NCI-H1417 (cell line): ENCODE data around the gene WWTR1.

Experiments
- DNase-seq, 3 experiments: peaks; one replicate each; lab custom pipeline; 2025; lab: John Stamatoyannopoulos, UW

The WWTR1 gene

GRCh38 chr3:149567381-149567780 lies 90.4 kb downstream of the WWTR1 start:
- DNase-seq, result no peak

DNA sequence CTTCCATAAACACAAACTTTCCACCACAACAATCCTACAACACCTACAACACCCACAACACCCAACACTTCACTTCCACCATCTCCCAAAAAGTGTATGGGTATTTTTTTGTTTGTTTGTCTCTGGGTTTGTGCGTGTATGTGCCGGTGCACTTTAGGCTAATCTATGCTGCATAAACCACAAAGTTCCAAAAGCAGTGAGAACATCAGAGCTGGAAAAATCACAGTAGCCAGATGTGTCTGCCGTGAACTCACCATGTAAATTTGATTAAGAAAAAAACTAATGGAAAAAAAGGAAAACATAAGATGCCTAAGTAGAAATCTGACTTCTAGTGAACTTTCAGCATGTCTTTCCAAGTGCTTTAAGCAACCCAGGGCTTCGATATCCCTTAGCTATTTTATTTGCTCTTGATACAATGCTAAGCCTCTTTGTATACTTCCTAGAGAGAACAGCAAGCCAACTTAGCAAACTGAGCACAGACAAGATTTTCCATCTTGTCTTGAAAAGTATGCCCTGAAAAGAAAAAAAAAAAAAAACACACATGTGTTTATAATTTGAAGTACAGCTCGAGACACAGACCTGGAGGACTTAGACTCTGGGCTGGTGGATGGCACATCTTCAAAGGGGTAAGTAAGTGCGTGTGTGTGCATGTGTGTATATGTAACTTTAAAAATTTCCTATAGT lies 91.4 kb downstream of the WWTR1 start:
- no peak for DNase-seq

DNA sequence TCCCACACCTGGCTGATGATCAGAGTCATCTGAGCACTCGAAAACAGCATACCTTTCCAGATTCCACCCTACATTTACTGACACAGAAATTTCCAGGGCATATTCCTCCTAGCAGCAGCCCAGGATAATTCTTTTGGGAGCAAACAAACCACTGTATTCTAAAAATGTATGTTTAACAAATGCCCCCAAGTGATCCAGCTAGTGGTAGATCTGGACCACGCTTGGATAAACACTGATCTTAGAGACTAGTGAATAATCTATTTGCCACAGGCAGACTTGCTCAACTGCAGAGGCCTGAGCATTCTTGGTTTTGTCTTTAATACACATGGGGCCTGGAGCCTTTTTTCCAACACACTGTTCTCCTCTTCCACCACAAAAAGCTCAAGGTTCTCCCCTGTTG lies 93.7 kb downstream of the WWTR1 start:
- DNase-seq, result no peak

DNA sequence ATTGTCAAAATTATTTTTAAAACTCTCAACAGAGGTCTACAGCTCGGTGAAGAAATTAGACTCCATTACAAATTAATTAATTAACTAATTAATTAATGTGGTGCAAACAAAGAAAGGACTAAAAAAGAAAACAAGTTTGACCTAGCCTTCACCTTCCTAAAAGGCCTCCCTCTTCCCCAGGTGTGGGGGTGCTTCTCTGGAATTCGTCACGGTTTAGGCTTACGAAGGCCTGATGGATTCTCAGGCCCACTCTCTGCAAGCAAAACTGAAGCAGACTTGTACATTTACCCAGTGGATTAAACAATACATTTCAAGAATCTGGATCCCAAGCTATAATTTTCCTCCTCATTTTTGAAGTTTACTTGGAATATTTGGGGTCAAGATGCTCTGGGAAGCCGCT lies 94.7 kb downstream of the WWTR1 start:
- DNase-seq, result no peak

- DNase-seq, result no peak
These were observed 97.2 kb downstream of the WWTR1 start for GRCh38 chr3:149560617-149561016.

DNA sequence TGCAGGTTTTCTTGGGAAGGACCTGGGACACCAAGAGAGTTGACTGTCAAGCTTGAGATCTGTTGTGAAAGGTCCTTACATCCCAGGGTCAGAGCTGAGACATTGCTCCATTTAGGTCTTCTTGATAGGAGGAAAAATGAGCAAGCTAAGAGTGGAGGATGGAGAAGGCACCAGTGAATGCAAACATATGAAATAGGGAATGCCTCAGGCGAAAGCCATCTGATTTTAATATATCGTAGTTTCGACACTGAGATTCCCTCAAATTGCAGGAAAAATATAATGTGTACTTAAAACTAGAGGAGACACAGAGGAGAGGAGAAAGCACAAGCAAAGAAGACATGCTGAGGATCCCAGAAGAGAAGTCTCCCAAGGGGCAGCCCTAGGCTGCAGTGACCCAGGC lies 97.8 kb downstream of the WWTR1 start:
- DNase-seq, result no peak

DNA sequence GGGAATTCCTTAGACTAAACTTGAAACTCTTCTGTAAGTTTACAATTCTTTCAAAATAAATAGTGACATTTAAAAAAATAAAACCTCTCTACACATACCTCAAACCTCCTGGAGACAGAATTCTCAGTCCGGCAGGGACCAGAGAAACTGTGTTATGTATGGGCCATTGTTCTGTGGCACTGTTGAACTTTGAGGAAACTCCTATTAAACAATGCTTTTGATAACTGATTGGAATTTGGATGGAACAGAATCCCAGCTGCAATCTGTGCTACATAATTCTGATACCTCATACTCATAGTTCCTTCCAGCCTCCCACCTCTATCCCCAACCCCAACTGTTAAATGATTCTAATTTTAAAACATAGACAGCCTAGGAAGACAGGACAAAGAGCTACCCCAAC lies 98.3 kb downstream of the WWTR1 start:
- no peak for DNase-seq

GRCh38 chr3:149555927-149556326 lies 101.9 kb downstream of the WWTR1 start:
- no peak for DNase-seq

- DNase-seq, result no peak
These were observed 103.0 kb downstream of the WWTR1 start for GRCh38 chr3:149554826-149555225.

DNA sequence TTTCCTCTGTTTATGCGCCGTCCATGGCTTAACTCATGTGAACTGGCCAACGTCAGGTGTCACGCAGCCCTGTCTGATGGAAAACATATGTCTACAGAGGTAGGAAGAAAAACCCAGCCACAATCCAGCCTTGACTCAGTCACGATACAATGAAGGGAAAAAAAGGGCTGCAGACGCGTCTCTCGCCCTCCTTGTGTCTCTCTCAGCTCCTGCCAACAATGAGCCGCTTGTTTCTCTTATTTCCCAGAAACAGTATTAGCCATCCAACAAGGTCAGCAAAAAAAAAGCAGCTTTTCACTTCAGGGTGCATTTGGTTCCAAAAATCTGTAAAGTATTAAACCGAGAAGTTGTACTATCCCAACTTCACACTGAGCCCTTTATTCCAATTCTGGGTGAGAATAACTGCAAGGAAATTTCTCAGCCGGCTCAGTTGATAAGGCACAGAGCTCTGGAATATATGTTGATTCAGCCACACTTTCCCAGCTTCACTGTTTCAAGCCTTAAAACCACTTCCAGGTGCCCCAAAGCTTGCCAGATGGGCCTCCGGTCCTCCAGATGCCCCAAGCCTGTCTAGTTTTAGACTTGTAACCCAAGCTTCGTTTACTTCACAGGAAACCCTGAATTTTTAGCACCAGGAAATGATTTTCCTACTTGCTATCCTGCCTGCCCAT lies 103.9 kb downstream of the WWTR1 start:
- DNase-seq, result no peak

- DNase-seq, result no peak
These were observed 105.1 kb downstream of the WWTR1 start for GRCh38 chr3:149552700-149553099.

DNA sequence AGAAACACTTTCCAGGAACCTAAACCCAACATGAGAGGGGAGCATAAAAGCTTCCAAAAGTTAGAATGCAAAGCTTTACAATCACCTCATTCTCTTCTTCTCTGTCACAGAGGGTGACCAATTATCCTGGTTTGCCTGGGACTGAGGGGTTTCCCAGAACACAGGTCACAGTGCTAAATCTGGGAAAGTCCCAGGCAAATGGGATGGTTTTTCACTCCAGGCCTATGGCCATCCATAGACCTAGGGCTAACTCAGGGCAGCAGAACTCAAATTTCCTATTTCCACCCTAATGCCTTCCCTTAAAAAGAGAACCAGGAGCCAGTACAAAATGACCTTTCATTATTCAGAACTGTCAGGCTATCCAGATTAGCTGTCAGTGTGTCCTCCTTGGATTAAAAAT lies 106.3 kb downstream of the WWTR1 start:
- DNase-seq, result no peak

DNA sequence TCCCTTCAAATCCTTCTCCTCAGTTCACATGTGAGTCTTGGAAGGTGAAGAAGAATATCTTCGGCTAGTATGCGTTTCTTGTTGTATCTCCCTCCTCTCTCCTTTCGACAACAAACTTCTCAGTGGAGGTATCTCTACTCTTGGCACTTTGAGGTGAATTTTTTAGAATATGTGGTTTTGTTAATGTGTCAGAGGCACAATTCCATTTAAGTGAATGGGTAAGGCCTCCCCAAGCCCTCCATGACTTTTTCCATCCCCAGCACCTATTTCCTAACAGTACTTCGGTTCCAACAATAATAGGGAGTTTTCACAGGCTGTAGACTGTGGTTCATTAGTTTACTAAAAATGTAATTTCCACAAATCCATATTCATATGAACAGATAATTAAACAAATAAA lies 109.2 kb downstream of the WWTR1 start:
- no peak for DNase-seq

DNA sequence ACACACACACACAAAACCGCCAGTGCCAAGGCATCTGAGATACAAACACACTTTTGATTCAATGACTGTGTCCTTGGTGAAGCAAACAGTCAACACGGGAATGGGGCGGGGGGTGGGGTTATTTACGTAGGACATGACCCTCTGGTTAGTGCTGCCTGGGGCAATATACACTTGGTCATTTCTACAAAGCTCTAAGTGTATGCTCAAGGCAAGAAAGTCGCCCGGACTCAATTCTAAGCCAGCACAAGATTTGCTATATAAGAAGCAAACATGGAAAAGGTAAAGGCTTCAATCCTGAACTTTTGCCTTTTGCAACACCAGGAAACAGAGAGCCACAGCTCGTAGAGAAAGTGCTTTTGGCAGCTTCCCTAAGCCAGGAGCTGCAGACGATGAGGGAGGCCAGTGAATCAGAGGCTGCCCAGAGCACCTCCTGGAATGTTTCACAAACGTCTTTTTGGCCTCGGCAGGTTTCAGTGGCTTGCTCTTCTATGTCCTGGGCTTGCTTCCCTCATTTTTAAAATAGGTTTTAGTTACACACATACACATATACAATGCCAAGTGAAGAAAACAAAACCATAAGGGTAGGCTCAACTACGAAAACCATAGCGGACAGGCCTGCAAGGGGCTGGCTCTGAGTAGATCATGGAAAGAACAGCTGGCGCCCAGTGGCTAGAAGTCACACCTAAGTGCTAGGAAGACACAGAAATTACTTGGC lies 109.7 kb downstream of the WWTR1 start:
- peak in 1 of 3 experiments; percentile 16 for DNase-seq

GRCh38 chr3:149547413-149547812 lies 110.4 kb downstream of the WWTR1 start:
- no peak for DNase-seq

- DNase-seq, result no peak
These were observed 112.8 kb downstream of the WWTR1 start for GRCh38 chr3:149545049-149545448.

GRCh38 chr3:149542375-149543312 lies 115.2 kb downstream of the WWTR1 start:
- DNase-seq, result no peak

DNA sequence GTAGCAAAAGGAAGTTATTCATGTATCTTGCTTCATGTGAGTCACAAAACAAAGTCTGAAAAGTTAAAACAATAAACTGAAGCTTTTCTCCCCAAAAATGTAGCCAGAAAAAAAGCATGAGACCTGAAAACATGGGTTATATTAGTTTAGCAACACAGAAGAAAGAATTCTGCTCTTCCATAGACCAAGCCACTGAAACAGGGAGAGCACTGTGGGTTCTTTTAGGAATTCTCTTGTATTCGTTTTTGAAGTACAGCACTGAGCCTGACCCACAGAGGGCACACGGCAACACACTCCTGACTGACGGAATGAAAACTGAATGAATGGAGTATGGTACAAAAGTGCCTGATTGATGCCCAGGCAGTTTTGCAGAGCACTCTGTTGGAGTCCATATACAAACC lies 116.7 kb downstream of the WWTR1 start:
- no peak for DNase-seq

DNA sequence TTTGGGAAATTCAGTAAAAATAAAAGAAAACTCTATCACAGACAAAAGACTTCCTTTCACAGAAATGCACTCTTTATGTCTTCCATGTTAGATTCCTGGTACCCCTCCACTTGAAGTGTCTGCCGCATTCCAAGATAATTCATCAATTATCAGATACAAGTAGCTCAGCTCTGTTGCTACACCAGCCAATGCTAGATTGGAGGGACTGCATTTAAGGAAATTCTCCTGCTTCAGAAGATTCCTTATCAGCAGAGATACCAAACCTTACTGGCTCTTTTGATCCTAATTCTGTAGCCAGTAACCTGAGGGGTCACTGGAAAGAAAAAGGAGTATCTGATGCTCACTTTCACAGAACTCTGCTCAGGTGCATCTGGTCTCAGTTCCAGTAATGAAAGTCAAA lies 119.5 kb downstream of the WWTR1 start:
- DNase-seq, result no peak

GRCh38 chr3:149536429-149536828 lies 121.4 kb downstream of the WWTR1 start:
- peak in 1 of 3 experiments; percentile 33 for DNase-seq

GRCh38 chr3:149535333-149535685 lies 122.5 kb downstream of the WWTR1 start:
- DNase-seq, result no peak

DNA sequence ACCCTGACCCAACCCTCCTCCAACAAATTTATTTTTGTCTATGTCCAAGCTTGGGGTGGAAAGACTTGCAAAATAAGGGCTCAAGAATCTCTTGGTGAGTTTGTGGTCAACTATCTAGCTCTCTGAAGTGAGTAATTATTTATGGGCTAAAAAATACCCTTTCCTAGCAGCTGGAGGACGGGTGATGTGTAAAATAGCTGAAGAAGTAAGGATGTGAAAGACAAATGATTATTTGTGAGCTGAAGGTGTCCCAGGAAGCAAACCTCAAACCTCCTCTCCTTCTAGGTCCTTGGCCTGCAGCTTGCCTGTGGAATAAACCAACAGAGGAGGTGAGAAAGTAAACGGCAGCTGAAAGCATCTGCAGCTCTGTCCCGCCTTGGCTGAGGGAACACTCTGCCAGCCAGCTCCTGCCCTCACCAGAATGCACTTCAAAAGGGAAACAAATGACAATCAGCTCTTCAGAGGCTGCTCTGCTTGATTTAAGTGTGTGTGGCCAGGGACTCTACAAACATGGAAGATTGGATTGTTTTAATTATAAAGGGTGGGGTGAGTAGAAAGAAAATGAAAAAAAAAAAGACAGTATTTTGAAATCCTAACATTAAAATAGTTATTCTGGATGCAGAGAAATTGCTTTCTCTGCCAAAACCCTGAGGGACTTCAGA lies 123.0 kb downstream of the WWTR1 start:
- DNase-seq, result peak; percentile 33 to 75 (median 72)
